ACC112 (cell line): ENCODE results near the gene ZNF213.
A peak's percentile ranks its signal among the peaks of the same experiment; 100 is the strongest.
"Not testable (repeated sequence)": the region's sequence is repeated elsewhere in the genome, so short reads cannot be mapped to it uniquely, and the experiment has no call there.

Experiments used
- H2AFZ ChIP-seq: fragments of 200-600 bp; sonication (generic); one replicate; pipeline ENCODE4 v1.6.0; 2017; ENCODE audit warnings: antibody characterized with exemption, low read length; ENCODE audit not compliant: unreplicated experiment
- H3K27ac ChIP-seq: fragments of 200-600 bp; sonication (generic); 2 replicates; pipeline ENCODE4 v1.5.1; 2014; ENCODE audit warnings: low read depth, mild to moderate bottlenecking, antibody characterized with exemption, low read length, moderate library complexity
- H3K27me3 ChIP-seq: fragments of 200-600 bp; sonication (generic); 2 replicates; pipeline ENCODE4 v1.6.1; 2014; ENCODE audit warnings: mild to moderate bottlenecking, antibody characterized with exemption, low read length, moderate library complexity, mixed read lengths; ENCODE audit not compliant: insufficient read depth
- H3K36me3 ChIP-seq: fragments of 200-600 bp; sonication (generic); 2 replicates; pipeline ENCODE4 v1.6.1; 2016; ENCODE audit warnings: mild to moderate bottlenecking, antibody characterized with exemption, low read length, moderate library complexity, mixed read lengths; ENCODE audit not compliant: insufficient read depth
- H3K4me1 ChIP-seq: fragments of 200-600 bp; sonication (generic); one replicate; pipeline ENCODE4 v1.6.1; 2016; ENCODE audit warnings: low read length, mixed read lengths; ENCODE audit not compliant: insufficient read depth, unreplicated experiment, control insufficient read depth
- H3K4me3 ChIP-seq: fragments of 200-600 bp; sonication (generic); 2 replicates; pipeline ENCODE4 v1.5.1; 2014; ENCODE audit warnings: mild to moderate bottlenecking, low read depth, low read length
- H3K79me2 ChIP-seq: fragments of 200-600 bp; sonication (generic); one replicate; pipeline ENCODE4 v1.6.0; 2016; ENCODE audit warnings: low read length; ENCODE audit not compliant: control insufficient read depth, unreplicated experiment, insufficient read depth

ZNF213 gene

GRCh38 chr16:3161235-3162018 is 26.6 kb downstream of the ZNF213 start:
- Histone ChIP-seq H3K4me3 (no peak overlapping the region), H3K36me3 (no peaks in the 10 kb centered on the region), H3K27me3 (no peaks in the 10 kb centered on the region), H2AFZ (no peak overlapping the region), H3K4me1 (no peaks in the 10 kb centered on the region), H3K79me2 (no peaks in the 10 kb centered on the region), H3K27ac (no peak overlapping the region)

DNA sequence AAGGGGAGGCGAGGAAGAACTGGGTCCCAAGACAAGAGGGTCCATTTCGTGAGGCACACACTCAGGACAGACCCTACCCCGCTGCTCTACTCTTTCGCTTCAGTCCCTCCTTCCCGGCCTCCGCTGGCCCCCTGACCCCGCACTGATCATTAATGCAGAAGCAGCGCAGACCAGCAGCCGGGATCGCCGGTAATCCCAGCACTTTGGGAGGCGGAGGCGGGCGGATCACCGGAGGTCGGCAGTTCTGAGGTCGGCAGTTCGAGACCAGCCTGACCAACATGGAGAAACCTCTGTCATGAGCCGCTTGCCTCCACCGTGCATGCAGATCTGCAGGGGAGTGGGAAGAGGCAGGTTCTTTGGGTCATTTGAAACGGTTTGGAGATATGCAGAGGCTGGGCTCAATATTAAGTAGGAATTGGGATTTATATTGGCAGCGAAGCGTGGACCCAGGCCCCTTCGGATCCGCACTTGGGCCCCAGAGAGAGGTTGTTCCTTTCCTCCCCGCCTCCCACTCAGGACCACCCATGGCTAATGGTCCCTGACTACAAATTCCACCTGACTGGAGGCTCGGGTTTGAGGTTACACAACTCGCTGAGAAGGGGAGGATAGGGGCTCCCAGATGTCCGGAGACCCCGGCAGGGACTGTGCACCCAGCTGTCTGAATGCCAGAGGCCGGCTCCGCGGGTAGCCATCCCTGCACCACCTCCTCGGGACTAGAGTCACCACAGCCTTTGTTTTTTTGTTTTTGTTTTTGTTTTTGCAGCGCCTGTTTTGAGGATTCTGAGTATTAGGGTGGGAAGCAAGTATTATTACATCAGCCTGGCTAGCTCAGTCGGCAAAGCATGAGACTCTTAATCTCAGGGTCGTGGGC is 29.5 kb downstream of the ZNF213 start:
- no peak overlapping the region for H3K4me3 ChIP-seq
- no peaks in the 10 kb centered on the region for H3K4me1 ChIP-seq
- H3K27me3 ChIP-seq, result peaks cover 18% of the 10 kb centered on the region
- no peaks in the 10 kb centered on the region for H3K36me3 ChIP-seq
- H3K27ac ChIP-seq, result no peak overlapping the region
- H3K79me2 ChIP-seq, result no peaks in the 10 kb centered on the region
- no peak overlapping the region for H2AFZ ChIP-seq

- Histone ChIP-seq H3K79me2 (no peaks in the 10 kb centered on the region), H3K27me3 (peaks cover 27% of the 10 kb centered on the region), H3K4me1 (no peaks in the 10 kb centered on the region), H3K36me3 (no peaks in the 10 kb centered on the region), H3K27ac (no peak overlapping the region), H2AFZ (no peak overlapping the region), H3K4me3 (no peak overlapping the region)
Measured at GRCh38 chr16:3165111-3165822, 30.4 kb downstream of the ZNF213 start.

- Histone ChIP-seq H3K27me3 (peaks cover 38% of the 10 kb centered on the region), H3K79me2 (no peaks in the 10 kb centered on the region), H3K36me3 (no peaks in the 10 kb centered on the region), H3K27ac (no peak overlapping the region), H3K4me3 (no peak overlapping the region), H3K4me1 (no peaks in the 10 kb centered on the region), H2AFZ (no peak overlapping the region)
Measured at GRCh38 chr16:3166505-3166886, 31.7 kb downstream of the ZNF213 start.

GRCh38 chr16:3168729-3169128 is 33.9 kb downstream of the ZNF213 start:
- H3K4me3 ChIP-seq, H3K4me1 ChIP-seq, H3K36me3 ChIP-seq, H3K27ac ChIP-seq, H2AFZ ChIP-seq, H3K79me2 ChIP-seq: not testable (repeated sequence)
- peaks cover 41% of the 10 kb centered on the region for H3K27me3 ChIP-seq

DNA sequence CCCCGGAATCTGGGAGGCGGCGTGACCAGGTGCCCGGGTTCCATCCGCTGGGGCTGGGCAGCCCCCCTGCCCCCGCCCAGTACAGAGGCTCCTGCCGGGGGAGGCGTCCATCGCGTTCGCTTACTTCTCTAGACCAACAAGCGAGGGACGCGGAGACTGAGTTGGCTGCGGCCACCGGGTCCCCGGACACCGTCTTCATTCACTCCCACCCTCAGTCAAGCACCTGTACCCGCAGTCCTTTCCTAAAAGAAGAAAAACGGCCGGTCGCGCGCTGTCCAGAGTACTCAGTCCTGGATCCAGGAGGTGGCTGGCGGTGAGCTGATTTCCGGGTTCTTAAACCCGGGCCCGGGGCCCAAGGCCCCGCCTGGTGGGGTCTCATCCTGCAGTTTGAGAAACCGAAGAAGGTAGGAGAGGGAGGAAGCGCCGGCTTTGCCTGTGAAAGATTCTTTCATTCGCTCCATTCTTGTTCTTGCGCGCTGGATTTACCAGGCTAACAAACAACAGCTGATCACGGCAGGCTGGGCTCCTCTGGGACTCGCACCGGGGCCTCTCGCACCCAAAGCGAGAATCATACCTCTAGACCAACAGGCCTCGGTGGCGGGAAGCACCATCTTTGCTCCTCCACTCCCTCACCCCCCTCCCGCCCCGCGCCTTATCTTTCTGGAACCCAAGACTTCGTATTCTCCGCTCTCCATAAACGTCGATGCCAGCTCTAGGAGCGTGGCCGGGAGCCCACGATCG is 35.8 kb downstream of the ZNF213 start:
- Histone ChIP-seq H3K4me3 (peak overlapping the region; percentile 12), H3K79me2 (no peaks in the 10 kb centered on the region), H3K27ac (no peak overlapping the region), H3K36me3 (no peaks in the 10 kb centered on the region), H3K27me3 (peaks cover 41% of the 10 kb centered on the region), H3K4me1 (no peaks in the 10 kb centered on the region), H2AFZ (no peak overlapping the region)

GRCh38 chr16:3171181-3171854 is 36.5 kb downstream of the ZNF213 start:
- H3K4me1 ChIP-seq, result no peaks in the 10 kb centered on the region
- H3K36me3 ChIP-seq, result no peaks in the 10 kb centered on the region
- peaks cover 41% of the 10 kb centered on the region for H3K27me3 ChIP-seq
- peak overlapping the region; percentile 12 for H3K4me3 ChIP-seq
- no peaks in the 10 kb centered on the region for H3K79me2 ChIP-seq
- H3K27ac ChIP-seq, result no peak overlapping the region
- no peak overlapping the region for H2AFZ ChIP-seq

- H3K36me3 ChIP-seq, result no peaks in the 10 kb centered on the region
Measured at GRCh38 chr16:3171855-3172593, 37.2 kb downstream of the ZNF213 start.

DNA sequence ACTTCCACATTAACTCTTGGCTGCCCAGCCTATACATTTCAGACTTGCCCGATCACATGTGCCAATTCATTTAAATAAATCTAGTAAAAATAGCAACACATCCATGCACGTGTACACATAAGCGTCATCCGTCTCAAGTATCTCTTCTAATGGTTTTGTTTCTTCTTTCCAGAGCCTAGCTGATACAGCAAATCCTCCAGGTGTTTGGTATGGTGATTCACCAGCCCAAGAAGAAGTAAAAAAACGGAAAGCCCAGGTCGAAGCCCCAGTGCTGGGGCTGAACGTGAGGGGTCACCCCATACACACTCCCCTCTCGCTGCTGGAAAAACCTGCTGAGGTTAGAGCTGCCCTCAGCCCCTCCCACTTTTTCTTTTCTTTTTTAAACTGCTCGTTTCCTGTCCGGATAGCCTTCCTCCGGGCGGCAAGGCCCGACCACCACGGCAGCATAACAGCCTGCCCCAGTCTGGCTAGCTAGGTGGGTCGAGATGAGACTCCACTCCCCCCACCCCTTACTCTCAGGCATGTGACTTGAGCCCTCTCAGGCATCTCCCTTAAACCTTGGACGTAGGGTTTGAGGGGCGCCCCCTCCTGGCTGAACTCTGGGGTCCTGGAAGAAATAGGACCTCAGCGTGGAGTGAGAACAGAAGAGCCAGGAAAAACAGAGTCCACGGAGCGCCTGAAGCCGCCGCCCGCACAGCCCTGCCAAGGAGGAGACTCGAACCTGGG is 39.2 kb downstream of the ZNF213 start:
- Histone ChIP-seq H3K79me2 (no peaks in the 10 kb centered on the region), H3K4me1 (no peaks in the 10 kb centered on the region), H2AFZ (no peak overlapping the region), H3K4me3 (peak overlapping the region; percentile 18), H3K27ac (no peak overlapping the region), H3K27me3 (peaks cover 26% of the 10 kb centered on the region), H3K36me3 (no peaks in the 10 kb centered on the region)

More at GRCh38 chr16:3171855-3172593, 37.2 kb downstream of the ZNF213 start:
- Histone ChIP-seq H3K4me3 (0 out of 2 replicates have a peak overlapping the region, but pooled peaks have one; percentile 12), H3K4me1 (no peaks in the 10 kb centered on the region), H3K27me3 (peaks cover 40% of the 10 kb centered on the region), H2AFZ (no peak overlapping the region), H3K79me2 (no peaks in the 10 kb centered on the region), H3K27ac (no peak overlapping the region)
